ENCODE data around the gene UCN3. TPM values are rescaled to one million over a fixed set of nuclear protein-coding genes. Genes with fewer than 3 reads are reported as not detected.

The UCN3 gene
- total and polyA plus RNA-seq, 10 of the 15 experiments (the other 5 are each of a cell fraction or from before 2014, with no cell fraction given), result not detected

- TF ChIP-seq ZNF687 (IDR thresholded peaks at IDR 0.05) (no peak), PBX3 (IDR thresholded peaks at IDR 0.05; ENCODE audit: insufficient replicate concordance, low read depth, low read length) (no peak), BACH1 (IDR thresholded peaks at IDR 0.05; ENCODE audit: borderline replicate concordance) (no peak), DPF2 (IDR thresholded peaks at IDR 0.05) (no peak), NR2C2 (IDR thresholded peaks at IDR 0.05; ENCODE audit: borderline replicate concordance, control insufficient read depth, insufficient read length, low read depth) (no peak), TCF12 (IDR thresholded peaks at IDR 0.05; ENCODE audit: low read depth, low read length) (no peak), IRF4 (IDR thresholded peaks at IDR 0.05; ENCODE audit: low read depth, low read length) (no peak), ELK1 (IDR thresholded peaks at IDR 0.05; ENCODE audit: low read depth, low read length) (no peak), ZNF207 (IDR thresholded peaks at IDR 0.05; ENCODE audit: borderline replicate concordance) (no peak)
These were observed 39.7 kb downstream of the UCN3 start, which contains the start of gene TUBAL3 (continued) for GRCh38 chr10:5404208-5405041.

Data from GM12878 (cell line).